OCI-LY7 (cell line): ENCODE results near the gene KRT37. TPM values are rescaled to one million over a fixed set of nuclear protein-coding genes. Genes with fewer than 3 reads are reported as not detected.

ENCODE experiments used
- BruUV-seq: library from RNA; stranded (reverse); fragments of 400-500 nt; replicated peaks from 2 replicates; lab custom pipeline; 2021; lab: Mats Ljungman, UMichigan
- CTCF ChIA-PET: fragments of 300-600 bp; sonication (Branson Sonifier 250); formaldehyde crosslinking; loops from one replicate; lab custom pipeline; 2022; ENCODE audit warnings: antibody characterized with exemption; ENCODE audit not compliant: unreplicated experiment; lab: Charles Lee
- POLR2A ChIA-PET: fragments of 300-600 bp; sonication (Branson Sonifier 250); formaldehyde crosslinking; loops from one replicate; lab custom pipeline; 2022; ENCODE audit warnings: antibody characterized with exemption; lab: Charles Lee
- DNase-seq: peaks from one replicate; pipeline ENCODE4 v3.0.0-alpha.2; 2015; ENCODE audit warnings: low spot score
- H2AFZ ChIP-seq: fragments of 200-600 bp; sonication (generic), shearing (Covaris generic); 2 replicates; pipeline ENCODE4 v1.6.1; 2014; ENCODE audit warnings: mild to moderate bottlenecking, antibody characterized with exemption, low read length, moderate library complexity
- H3K27ac ChIP-seq: fragments of 200-600 bp; sonication (generic); 2 replicates; pipeline ENCODE4 v1.5.1; 2014; ENCODE audit warnings: mixed run types, low read depth, mild to moderate bottlenecking, moderate library complexity, low read length, inconsistent platforms; ENCODE audit not compliant: poor library complexity, severe bottlenecking
- H3K36me3 ChIP-seq: fragments of 200-600 bp; sonication (generic); 2 replicates; pipeline ENCODE4 v1.6.1; 2014; ENCODE audit warnings: mild to moderate bottlenecking, antibody characterized with exemption, low read length, moderate library complexity, mixed read lengths; ENCODE audit not compliant: insufficient read depth
- H3K4me1 ChIP-seq: fragments of 200-600 bp; sonication (generic); 2 replicates; pipeline ENCODE4 v1.5.1; 2014; ENCODE audit warnings: mild to moderate bottlenecking, low read length; ENCODE audit not compliant: insufficient read depth, poor library complexity, severe bottlenecking
- H3K4me2 ChIP-seq: fragments of 200-600 bp; sonication (generic); 2 replicates; pipeline ENCODE4 v1.6.1; 2014; ENCODE audit warnings: mild to moderate bottlenecking, low read length
- H3K4me3 ChIP-seq: fragments of 200-600 bp; sonication (generic); 2 replicates; pipeline ENCODE4 v1.5.1; 2014; ENCODE audit warnings: mild to moderate bottlenecking, low read depth, low read length; ENCODE audit not compliant: poor library complexity, severe bottlenecking
- H3K79me2 ChIP-seq: fragments of 200-600 bp; sonication (generic); 2 replicates; pipeline ENCODE4 v1.6.1; 2016; ENCODE audit warnings: low read depth, mild to moderate bottlenecking, low read length, moderate library complexity, mixed read lengths; ENCODE audit not compliant: insufficient read depth
- H3K9me2 ChIP-seq: fragments of 200-600 bp; sonication (generic); 2 replicates; pipeline ENCODE4 v1.6.1; 2016; ENCODE audit warnings: mild to moderate bottlenecking, low read length, mixed read lengths; ENCODE audit not compliant: insufficient read depth
- H3K9me3 ChIP-seq: fragments of 200-600 bp; sonication (generic); 2 replicates; pipeline ENCODE4 v1.6.1; 2014; ENCODE audit warnings: mild to moderate bottlenecking, mixed run types, low read length, mixed read lengths
- H4K20me1 ChIP-seq: fragments of 200-600 bp; sonication (generic); 2 replicates; pipeline ENCODE4 v1.6.1; 2014; ENCODE audit warnings: mild to moderate bottlenecking, antibody characterized with exemption, low read length, moderate library complexity, mixed read lengths; ENCODE audit not compliant: insufficient read depth
- CTCF ChIP-seq: fragments of 200-600 bp; sonication (generic); conservative IDR thresholded peaks from 2 replicates; pipeline ENCODE4 v1.5.1; 2014; ENCODE audit warnings: mild to moderate bottlenecking, antibody characterized with exemption, low read length, moderate library complexity, mixed read lengths
- EZH2phosphoT487 ChIP-seq: fragments of 200-600 bp; sonication (generic); IDR thresholded peaks from 2 replicates; pipeline ENCODE4 v1.6.1; 2018; ENCODE audit warnings: low read depth, borderline replicate concordance, mild to moderate bottlenecking, mixed run types, antibody characterized with exemption, low read length, moderate library complexity, mixed read lengths
- intact Hi-C: fragments of 100-400 bp; cut with micrococcal nuclease; formaldehyde crosslinking; loops from one replicate; pipeline ENCODE4 v1.10.0; 2022; ENCODE audit not compliant: unreplicated experiment
- total RNA-seq, 2 experiments: library from RNA; depleted of rRNA in 1 of 2; stranded (reverse); fragments of >200 nt in 1 of 2; shearing (Covaris generic) in 1 of 2; gene quantifications; 2 replicates each; pipeline ENCODE4 v1.2.3, GENCODE V29; 2014 to 2022

Gene KRT37
- total RNA-seq, 2 experiments from 2014 or later, result not detected

GRCh38 chr17:41406205-41406604 lies 18.2 kb downstream of the KRT37 start:
- TF ChIP-seq CTCF, result no peak
- no peak for TF ChIP-seq EZH2phosphoT487
- no peaks in the 10 kb centered on the region for H3K36me3 ChIP-seq
- no peak overlapping the region for H3K27ac ChIP-seq
- BruUV-seq, result no TSS peak
- ChIA-PET CTCF (no interaction called here), POLR2A (no interaction called here)
- H3K4me2 ChIP-seq, result no peak overlapping the region
- intact Hi-C loops, result no loop called here
- no peaks in the 10 kb centered on the region for H3K9me3 ChIP-seq
- DNase-seq, result no peak
- H3K4me3 ChIP-seq, result no peak overlapping the region
- H2AFZ ChIP-seq, result no peak overlapping the region
- no peaks in the 10 kb centered on the region for H3K4me1 ChIP-seq
- no peaks in the 10 kb centered on the region for H3K79me2 ChIP-seq
- no peaks in the 10 kb centered on the region for H3K9me2 ChIP-seq
- H4K20me1 ChIP-seq, result no peaks in the 10 kb centered on the region

- Histone ChIP-seq H3K27ac (no peak overlapping the region), H4K20me1 (no peaks in the 10 kb centered on the region), H3K36me3 (no peaks in the 10 kb centered on the region), H2AFZ (no peak overlapping the region), H3K9me3 (no peaks in the 10 kb centered on the region), H3K9me2 (no peaks in the 10 kb centered on the region), H3K4me3 (no peak overlapping the region), H3K4me1 (no peaks in the 10 kb centered on the region), H3K4me2 (no peak overlapping the region), H3K79me2 (no peaks in the 10 kb centered on the region)
- BruUV-seq, result no TSS peak
- ChIA-PET POLR2A (interaction anchor here (1.1 kb wide), 1 partner anchor 11 kb away, joined by 3 read pairs; no protein-coding TSS in a partner anchor), CTCF (no interaction called here)
- intact Hi-C loops, result no loop called here
- TF ChIP-seq EZH2phosphoT487 (no peak), CTCF (no peak)
- no peak for DNase-seq
Measured at GRCh38 chr17:41404024-41404671, 20.2 kb downstream of the KRT37 start.

GRCh38 chr17:41403404-41404023 lies 20.9 kb downstream of the KRT37 start:
- no peak for DNase-seq
- Histone ChIP-seq H3K36me3 (no peaks in the 10 kb centered on the region), H3K9me3 (no peaks in the 10 kb centered on the region), H3K79me2 (no peaks in the 10 kb centered on the region), H3K27ac (no peak overlapping the region), H3K9me2 (no peaks in the 10 kb centered on the region), H3K4me2 (no peak overlapping the region), H2AFZ (no peak overlapping the region), H3K4me1 (no peaks in the 10 kb centered on the region), H4K20me1 (no peaks in the 10 kb centered on the region), H3K4me3 (no peak overlapping the region)
- no TSS peak for BruUV-seq
- POLR2A ChIA-PET, result interaction anchor here (1.1 kb wide), 1 partner anchor 11 kb away, joined by 3 read pairs; no protein-coding TSS in a partner anchor
- intact Hi-C loops, result no loop called here
- CTCF ChIA-PET, result no interaction called here
- TF ChIP-seq CTCF (no peak), EZH2phosphoT487 (no peak)
